Measurements from ENCODE around the gene TRAK2.

GRCh38 chr2:201464547-201464946 is 13.3 kb upstream of the TRAK2 start:
- TF ChIP-seq, protein P1, sequence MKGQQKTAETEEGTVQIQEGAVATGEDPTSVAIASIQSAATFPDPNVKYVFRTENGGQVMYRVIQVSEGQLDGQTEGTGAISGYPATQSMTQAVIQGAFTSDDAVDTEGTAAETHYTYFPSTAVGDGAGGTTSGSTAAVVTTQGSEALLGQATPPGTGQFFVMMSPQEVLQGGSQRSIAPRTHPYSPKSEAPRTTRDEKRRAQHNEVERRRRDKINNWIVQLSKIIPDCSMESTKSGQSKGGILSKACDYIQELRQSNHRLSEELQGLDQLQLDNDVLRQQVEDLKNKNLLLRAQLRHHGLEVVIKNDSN (IDR thresholded peaks at IDR 0.05; ENCODE audit: borderline replicate concordance, low read depth), result no peak
- TF ChIP-seq TAF1 (IDR thresholded peaks at IDR 0.05; ENCODE audit: borderline replicate concordance, low read depth, low read length) (no peak), PBX3 (IDR thresholded peaks at IDR 0.05) (no peak), EP300 (IDR thresholded peaks at IDR 0.05; ENCODE audit: borderline replicate concordance in 1 of 2, low read depth in 1 of 2, low read length in 1 of 2) (no peak)
- TF ChIP-seq, protein P2, sequence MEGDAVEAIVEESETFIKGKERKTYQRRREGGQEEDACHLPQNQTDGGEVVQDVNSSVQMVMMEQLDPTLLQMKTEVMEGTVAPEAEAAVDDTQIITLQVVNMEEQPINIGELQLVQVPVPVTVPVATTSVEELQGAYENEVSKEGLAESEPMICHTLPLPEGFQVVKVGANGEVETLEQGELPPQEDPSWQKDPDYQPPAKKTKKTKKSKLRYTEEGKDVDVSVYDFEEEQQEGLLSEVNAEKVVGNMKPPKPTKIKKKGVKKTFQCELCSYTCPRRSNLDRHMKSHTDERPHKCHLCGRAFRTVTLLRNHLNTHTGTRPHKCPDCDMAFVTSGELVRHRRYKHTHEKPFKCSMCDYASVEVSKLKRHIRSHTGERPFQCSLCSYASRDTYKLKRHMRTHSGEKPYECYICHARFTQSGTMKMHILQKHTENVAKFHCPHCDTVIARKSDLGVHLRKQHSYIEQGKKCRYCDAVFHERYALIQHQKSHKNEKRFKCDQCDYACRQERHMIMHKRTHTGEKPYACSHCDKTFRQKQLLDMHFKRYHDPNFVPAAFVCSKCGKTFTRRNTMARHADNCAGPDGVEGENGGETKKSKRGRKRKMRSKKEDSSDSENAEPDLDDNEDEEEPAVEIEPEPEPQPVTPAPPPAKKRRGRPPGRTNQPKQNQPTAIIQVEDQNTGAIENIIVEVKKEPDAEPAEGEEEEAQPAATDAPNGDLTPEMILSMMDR (IDR thresholded peaks at IDR 0.05), result no peak
